Erythroblast (primary cell): ENCODE data around the gene TRIM47.

ENCODE experiments used
- GATA1 ChIP-seq: IDR thresholded peaks from 2 replicates; pipeline ENCODE4 v1.6.1; 2011; ENCODE audit warnings: low read depth, mild to moderate bottlenecking, control low read depth, low read length, moderate library complexity
- POLR2A ChIP-seq: IDR thresholded peaks from 2 replicates; pipeline ENCODE4 v1.6.1; 2011; ENCODE audit warnings: mild to moderate bottlenecking, low read length

- TF ChIP-seq GATA1 (no peak), POLR2A (no peak)
These were observed 32.3 kb downstream of the TRIM47 start for GRCh38 chr17:75845933-75846691.
